GM12878 (cell line): ENCODE measurements around the gene MSL2. TPM values are rescaled to one million over a fixed set of nuclear protein-coding genes. Genes with fewer than 3 reads are reported as not detected.

Experiments
- ATAC-seq: fragments of 200-7000 bp; cut with Tn5 transposase; 3 replicates; pipeline ENCODE4 v1.9.1; 2020; ENCODE audit warnings: mild to moderate bottlenecking, moderate library complexity
- Bru-seq: library from RNA; stranded (reverse); fragments of 400-500 nt; gene quantifications from one replicate; lab custom pipeline; 2021; lab: Mats Ljungman, UMichigan
- BruChase-seq, 2 experiments: library from RNA; stranded (reverse); fragments of 400-500 nt; gene quantifications; one replicate each; lab custom pipeline; 2021; lab: Mats Ljungman, UMichigan
- BruUV-seq: library from RNA; stranded (reverse); fragments of 400-500 nt; replicated peaks from 2 replicates; lab custom pipeline; 2021; lab: Mats Ljungman, UMichigan
- CTCF ChIA-PET: fragments of 300-600 bp; sonication (Branson Sonifier 250); formaldehyde crosslinking; extraction: SDS; loops from one replicate; lab custom pipeline; 2021; ENCODE audit warnings: inconsistent platforms; lab: Yijun Ruan, JAX
- POLR2A ChIA-PET: fragments of 350-600 bp; formaldehyde crosslinking; extraction: SDS; loops from one replicate; lab custom pipeline; 2021; ENCODE audit warnings: inconsistent platforms; lab: Charles Lee
- RAD21 ChIA-PET: fragments of 300-600 bp; sonication (Branson Sonifier 250); formaldehyde crosslinking; loops from one replicate; lab custom pipeline; 2023; ENCODE audit warnings: antibody characterized with exemption; ENCODE audit not compliant: unreplicated experiment; lab: Charles Lee
- SMC1A ChIA-PET: fragments of 300-600 bp; sonication (Branson Sonifier 250); formaldehyde crosslinking; loops from one replicate; lab custom pipeline; 2023; ENCODE audit not compliant: unreplicated experiment, uncharacterized antibody; lab: Charles Lee
- DNase-seq: peaks from one replicate; pipeline ENCODE4 v3.0.0-alpha.2; 2011; ENCODE audit warnings: low read depth, low spot score
- FAIRE-seq: peaks from 3 replicates; lab custom pipeline; 2011; peaks lifted over from hg19 to GRCh38; lab: Jason Lieb, UNC
- H2AFZ ChIP-seq: 2 replicates; pipeline ENCODE4 v1.6.0; 2011; ENCODE audit warnings: low read depth, low read length, control low read depth; ENCODE audit not compliant: control insufficient read depth
- H3K27ac ChIP-seq: 2 replicates; pipeline ENCODE4 v1.5.1; 2011; ENCODE audit warnings: control low read depth; ENCODE audit not compliant: control insufficient read depth, insufficient read depth
- H3K27me3 ChIP-seq, 2 experiments: replicated peaks in 1 of 2; 2 replicates each; pipeline versions ENCODE4 v1.6.0 to v1.6.1; 2011; ENCODE audit warnings: low read length in 1 of 2; ENCODE audit not compliant: control insufficient read depth in 2 of 2, insufficient read depth in 2 of 2
- H3K36me3 ChIP-seq, 2 experiments: 2 replicates each; pipeline ENCODE4 v1.5.1; 2011; ENCODE audit warnings: low read length in 1 of 2; ENCODE audit not compliant: control insufficient read depth in 2 of 2, insufficient read depth in 2 of 2
- H3K4me1 ChIP-seq: 2 replicates; pipeline ENCODE4 v1.6.1; 2011; ENCODE audit warnings: mild to moderate bottlenecking, low read length, moderate library complexity, mixed read lengths; ENCODE audit not compliant: control insufficient read depth, insufficient read depth
- H3K4me2 ChIP-seq: 2 replicates; pipeline ENCODE4 v1.6.0; 2011; ENCODE audit warnings: control low read depth; ENCODE audit not compliant: control insufficient read depth, insufficient read depth
- H3K4me3 ChIP-seq: fragments of 200-600 bp; sonication (generic); 2 replicates; pipeline ENCODE4 v1.5.1; 2016
- H3K79me2 ChIP-seq: 2 replicates; pipeline ENCODE4 v1.6.0; 2011; ENCODE audit warnings: low read length; ENCODE audit not compliant: control insufficient read depth, insufficient read depth
- H3K9ac ChIP-seq: 2 replicates; pipeline ENCODE4 v1.8.0; 2011; ENCODE audit warnings: low read length, control low read depth, mixed read lengths; ENCODE audit not compliant: control insufficient read depth, insufficient read depth
- H3K9me3 ChIP-seq: replicated peaks from 3 replicates; pipeline ENCODE4 v1.5.1; 2011; ENCODE audit warnings: mild to moderate bottlenecking, low read length; ENCODE audit not compliant: control insufficient read depth, insufficient read depth
- H4K20me1 ChIP-seq: 2 replicates; pipeline ENCODE4 v1.6.0; 2011; ENCODE audit not compliant: control insufficient read depth, insufficient read depth
- ASH2L ChIP-seq: fragments of 300-600, 200-600 bp; sonication (generic); IDR thresholded peaks from 2 replicates; pipeline ENCODE4 v1.6.1; 2017; ENCODE audit warnings: low read depth, mild to moderate bottlenecking, borderline replicate concordance
- BMI1 ChIP-seq: fragments of 450-650 bp; IDR thresholded peaks from 2 replicates; pipeline ENCODE4 v1.6.1; 2016; ENCODE audit warnings: mild to moderate bottlenecking, moderate library complexity, borderline replicate concordance
- CHD2 ChIP-seq: IDR thresholded peaks from 2 replicates; pipeline ENCODE4 v1.6.1; 2011; ENCODE audit warnings: low read depth, low read length, improper control_type of control experiment, borderline replicate concordance
- IKZF2 ChIP-seq, 2 experiments: fragments of 450-650 bp; IDR thresholded peaks; 2 replicates each; pipeline ENCODE4 v1.6.1; 2017; ENCODE audit warnings: mild to moderate bottlenecking in 2 of 2, moderate library complexity in 2 of 2
- LARP7 ChIP-seq: fragments of 450-650 bp; IDR thresholded peaks from 2 replicates; pipeline ENCODE4 v1.6.1; 2017; ENCODE audit warnings: mild to moderate bottlenecking
- NFYB ChIP-seq: IDR thresholded peaks from 2 replicates; pipeline ENCODE4 v1.6.1; 2011; ENCODE audit warnings: low read depth, mild to moderate bottlenecking, low read length, improper control_type of control experiment, moderate library complexity; ENCODE audit not compliant: insufficient read depth
- POLR2AphosphoS5 ChIP-seq: IDR thresholded peaks from 2 replicates; pipeline ENCODE4 v1.6.1; 2011; ENCODE audit warnings: mild to moderate bottlenecking, low read length, inconsistent platforms
- WGBS: methylation state at CpG from one replicate; pipeline ENCODE4 v1.1.6; 2016; ENCODE audit warnings: low lambda C conversion rate; ENCODE audit not compliant: insufficient replicate concordance, insufficient coverage; ENCODE audit errors: missing lambda C conversion rate; 5-methylcytosine and 5-hydroxymethylcytosine counted together
- in situ Hi-C: fragments of 300-500 bp; cut with MboI; formaldehyde crosslinking; loops from 9 replicates; pipeline ENCODE4 v1.14.3; 2018; ENCODE audit warnings: mixed read lengths
- intact Hi-C: fragments of 100-400 bp; cut with micrococcal nuclease; formaldehyde crosslinking; loops from one replicate; pipeline ENCODE4 v1.14.2; 2022; ENCODE audit not compliant: unreplicated experiment
- long read RNA-seq, 2 experiments: library from polyadenylated mRNA; unstranded; transcript quantifications; one replicate each; pipeline ENCODE4 v2.0.0, GENCODE V29; 2019 to 2020
- polyA minus RNA-seq, 3 experiments: library from RNA; depleted of rRNA, polyadenylated mRNA; stranded (reverse); fragments of >200 nt; gene quantifications; 2 replicates each; pipeline ENCODE4 v1.2.3, GENCODE V29; 2011
- polyA plus RNA-seq, 11 experiments: library from polyadenylated mRNA; depleted of rRNA in 4 of 11; unstranded in 6 of 11; stranded (reverse) in 5 of 11; fragments of >200 nt; fragmentation: Nextera tagmentation in 4 of 11; fragmentation: Illumina TruSeq in 1 of 11; extraction: Ambion mirVana in 4 of 11; extraction: Trizol in 1 of 11; gene quantifications; 1 replicate in 1 of 11; 2 replicates in 10 of 11; pipeline versions ENCODE4 v1.2.1 to v1.2.3, GENCODE V29; 2011 to 2016; ENCODE audit warnings: inconsistent platforms in 2 of 11, missing spikeins in 2 of 11, low read depth in 1 of 11
- total RNA-seq, 4 experiments: library from RNA; depleted of rRNA in 3 of 4; stranded (reverse); fragments of >200 nt in 3 of 4; fragmentation: Illumina TruSeq in 1 of 4; extraction: Trizol in 1 of 4; gene quantifications; 2 replicates each; pipeline versions ENCODE4 v1.2.1 to v1.2.3, GENCODE V29; 2013 to 2021
- TF ChIP-seq, protein P1 (sequence below): IDR thresholded peaks from 2 replicates; pipeline ENCODE4 v1.6.1; 2012; ENCODE audit warnings: low read length, inconsistent platforms
- TF ChIP-seq, protein P2 (sequence below): fragments of 450-650 bp; formaldehyde crosslinking; IDR thresholded peaks from 2 replicates; pipeline ENCODE4 v1.4.0; 2020; ENCODE audit warnings: mild to moderate bottlenecking, moderate library complexity
- TF ChIP-seq, protein P3 (sequence below): IDR thresholded peaks from 2 replicates; pipeline ENCODE4 v1.6.1; 2012; ENCODE audit warnings: low read depth, low read length, improper control_type of control experiment

Gene MSL2, protein sequence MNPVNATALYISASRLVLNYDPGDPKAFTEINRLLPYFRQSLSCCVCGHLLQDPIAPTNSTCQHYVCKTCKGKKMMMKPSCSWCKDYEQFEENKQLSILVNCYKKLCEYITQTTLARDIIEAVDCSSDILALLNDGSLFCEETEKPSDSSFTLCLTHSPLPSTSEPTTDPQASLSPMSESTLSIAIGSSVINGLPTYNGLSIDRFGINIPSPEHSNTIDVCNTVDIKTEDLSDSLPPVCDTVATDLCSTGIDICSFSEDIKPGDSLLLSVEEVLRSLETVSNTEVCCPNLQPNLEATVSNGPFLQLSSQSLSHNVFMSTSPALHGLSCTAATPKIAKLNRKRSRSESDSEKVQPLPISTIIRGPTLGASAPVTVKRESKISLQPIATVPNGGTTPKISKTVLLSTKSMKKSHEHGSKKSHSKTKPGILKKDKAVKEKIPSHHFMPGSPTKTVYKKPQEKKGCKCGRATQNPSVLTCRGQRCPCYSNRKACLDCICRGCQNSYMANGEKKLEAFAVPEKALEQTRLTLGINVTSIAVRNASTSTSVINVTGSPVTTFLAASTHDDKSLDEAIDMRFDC
- total RNA-seq (2013; cell fraction: nucleolus; rRNA removed), result 68.7 and 77.6 TPM in 2 replicates
- 10.3 and 11.6 TPM in 2 replicates for total RNA-seq (2014; rRNA removed)
- 17.5 and 17.9 TPM in 2 replicates for total RNA-seq (2014; rRNA removed; fragmentation: Illumina TruSeq; extraction: Trizol)
- 30.7 and 31.7 TPM in 2 replicates for total RNA-seq (2021)
- polyA plus RNA-seq (2011; ENCODE audit: low read depth), result 11.6 TPM
- polyA plus RNA-seq (2011; rRNA removed), result 26.9 and 29.8 TPM in 2 replicates
- polyA plus RNA-seq (2011; cell fraction: cytosol; rRNA removed), result 10.6 and 19.8 TPM in 2 replicates
- 12.1 and 14.3 TPM in 2 replicates for polyA plus RNA-seq (2011; cell fraction: nucleus; rRNA removed)
- 16.7 and 16.9 TPM in 2 replicates for polyA plus RNA-seq (2012)
- 21.5 and 32.2 TPM in 2 replicates for polyA plus RNA-seq (2014; fragmentation: Illumina TruSeq; extraction: Trizol)
- polyA plus RNA-seq (2014; fragmentation: Nextera tagmentation; extraction: Ambion mirVana), result 1 to 10 TPM; 3.5 TPM
- polyA plus RNA-seq (2014; rRNA removed), result 10.7 and 10.9 TPM in 2 replicates
- 1 to 10 TPM; 4.9 to 8.3 TPM for polyA plus RNA-seq (2016; fragmentation: Nextera tagmentation; extraction: Ambion mirVana)
- 24.4 and 39.5 TPM in 2 replicates for polyA minus RNA-seq (2011; rRNA and poly(A)+ RNA removed)
- 9.9 and 10.8 TPM in 2 replicates for polyA minus RNA-seq (2011; cell fraction: cytosol; rRNA and poly(A)+ RNA removed)
- polyA minus RNA-seq (2011; cell fraction: nucleus; rRNA and poly(A)+ RNA removed), result 13.2 and 22.3 TPM in 2 replicates
- Bru-seq, nascent RNA, result percentile 95 among the genes with signal in this experiment
- percentile 94 among the genes with signal in this experiment for BruChase-seq, experiment 1, labeled RNA remaining after a 6-hour chase
- BruChase-seq, experiment 2, labeled RNA remaining after a 2-hour chase, result percentile 95 among the genes with signal in this experiment
- long read RNA-seq, experiment 1, partial matches to known transcripts, result 0 of 2 reads
- long read RNA-seq, experiment 1, other reads (novel, unspliced or antisense), result 2 of 2 reads
- long read RNA-seq, experiment 2, partial matches to known transcripts, result 0 of 7 reads
- long read RNA-seq, experiment 2, other reads (novel, unspliced or antisense), result 7 of 7 reads

DNA sequence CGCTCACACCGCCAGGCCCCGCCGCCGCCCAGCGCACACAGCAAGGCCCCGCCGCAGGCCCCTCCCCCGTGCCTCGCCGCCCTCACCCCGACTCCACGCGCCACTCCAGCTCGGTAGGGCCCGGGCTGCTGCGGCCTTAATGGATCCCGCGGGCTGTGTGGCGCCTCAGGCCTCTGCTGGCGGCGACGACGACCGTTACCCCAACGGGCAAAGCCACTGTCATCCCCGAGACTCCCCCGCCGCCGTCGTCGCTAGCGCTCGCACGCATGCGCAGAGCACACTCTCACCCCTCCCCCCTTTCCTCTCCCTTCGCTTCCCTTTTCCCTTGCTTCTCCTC, at the start of gene MSL2:
MSL2 (minus strand) TSS at position 272 of the 337 bp plus-strand sequence. CDS start 1,222 bp downstream, outside the sequence.
- H3K4me1 ChIP-seq, result peaks cover 9% of the 10 kb centered on the region
- intact Hi-C loops (loop anchor here (1.0 to 10.0 kb wide), 5 partner anchors 54 to 819 kb away; partner anchors contain the start of genes PCCB and STAG1), in situ Hi-C loops (loop anchor here (5.0 kb wide), 1 partner anchor 51 kb away; no protein-coding TSS in a partner anchor)
- peak within 1 kb of the TSS; percentile 98 for H2AFZ ChIP-seq
- RAD21 ChIA-PET, result interaction anchor here (0.6 to 5.3 kb wide), 7 partner anchors 24 to 666 kb away, joined by 3 to 53 read pairs (median 3); partner anchors contain the start of genes NCK1, PCCB and STAG1
- H3K9me3 ChIP-seq, result peaks cover 2% of the 10 kb centered on the region; the same call in 2 of the 3 replicates
- BruUV-seq, result no TSS peak
- peaks cover 58% of the 10 kb centered on the region for H3K79me2 ChIP-seq
- H3K4me2 ChIP-seq, result peak within 1 kb of the TSS; percentile 94
- H3K4me3 ChIP-seq, result peak within 1 kb of the TSS; percentile 83
- POLR2A ChIA-PET, result interaction anchor here (0.6 to 2.3 kb wide), 11 partner anchors 8 to 1129 kb away, joined by 3 to 14 read pairs (median 3); partner anchors contain the start of genes PCCB and STAG1
- no peak for DNase-seq
- peaks cover 15% of the 10 kb centered on the region; the same call in 1 of the 2 replicates for H4K20me1 ChIP-seq
- SMC1A ChIA-PET, result interaction anchor here (0.6 to 3.4 kb wide), 8 partner anchors 9 to 666 kb away, joined by 3 to 24 read pairs (median 6); partner anchors contain the start of genes NCK1 and PCCB
- H3K9ac ChIP-seq, result peak within 1 kb of the TSS; percentile 99
- no peak for ATAC-seq
- no peak for FAIRE-seq
- H3K27ac ChIP-seq, result peak within 1 kb of the TSS; percentile 99
- CTCF ChIA-PET, result interaction anchor here (0.7 to 2.4 kb wide), 4 partner anchors 55 to 713 kb away, joined by 3 to 20 read pairs (median 6); partner anchors contain the start of genes PCCB and STAG1
- H3K27me3 ChIP-seq, result no peaks in the 10 kb centered on the region
- H3K36me3 ChIP-seq, result no peaks in the 10 kb centered on the region
- 2% methylated on average over 16 of the region's 37 CpGs for WGBS
- TF ChIP-seq IKZF2 (IDR thresholded peaks at IDR 0.05), result peak; percentile 99; a peak in 3 of 4 replicates
- TF ChIP-seq, protein P1, sequence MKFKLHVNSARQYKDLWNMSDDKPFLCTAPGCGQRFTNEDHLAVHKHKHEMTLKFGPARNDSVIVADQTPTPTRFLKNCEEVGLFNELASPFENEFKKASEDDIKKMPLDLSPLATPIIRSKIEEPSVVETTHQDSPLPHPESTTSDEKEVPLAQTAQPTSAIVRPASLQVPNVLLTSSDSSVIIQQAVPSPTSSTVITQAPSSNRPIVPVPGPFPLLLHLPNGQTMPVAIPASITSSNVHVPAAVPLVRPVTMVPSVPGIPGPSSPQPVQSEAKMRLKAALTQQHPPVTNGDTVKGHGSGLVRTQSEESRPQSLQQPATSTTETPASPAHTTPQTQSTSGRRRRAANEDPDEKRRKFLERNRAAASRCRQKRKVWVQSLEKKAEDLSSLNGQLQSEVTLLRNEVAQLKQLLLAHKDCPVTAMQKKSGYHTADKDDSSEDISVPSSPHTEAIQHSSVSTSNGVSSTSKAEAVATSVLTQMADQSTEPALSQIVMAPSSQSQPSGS, result no peak
- TF ChIP-seq, protein P2, sequence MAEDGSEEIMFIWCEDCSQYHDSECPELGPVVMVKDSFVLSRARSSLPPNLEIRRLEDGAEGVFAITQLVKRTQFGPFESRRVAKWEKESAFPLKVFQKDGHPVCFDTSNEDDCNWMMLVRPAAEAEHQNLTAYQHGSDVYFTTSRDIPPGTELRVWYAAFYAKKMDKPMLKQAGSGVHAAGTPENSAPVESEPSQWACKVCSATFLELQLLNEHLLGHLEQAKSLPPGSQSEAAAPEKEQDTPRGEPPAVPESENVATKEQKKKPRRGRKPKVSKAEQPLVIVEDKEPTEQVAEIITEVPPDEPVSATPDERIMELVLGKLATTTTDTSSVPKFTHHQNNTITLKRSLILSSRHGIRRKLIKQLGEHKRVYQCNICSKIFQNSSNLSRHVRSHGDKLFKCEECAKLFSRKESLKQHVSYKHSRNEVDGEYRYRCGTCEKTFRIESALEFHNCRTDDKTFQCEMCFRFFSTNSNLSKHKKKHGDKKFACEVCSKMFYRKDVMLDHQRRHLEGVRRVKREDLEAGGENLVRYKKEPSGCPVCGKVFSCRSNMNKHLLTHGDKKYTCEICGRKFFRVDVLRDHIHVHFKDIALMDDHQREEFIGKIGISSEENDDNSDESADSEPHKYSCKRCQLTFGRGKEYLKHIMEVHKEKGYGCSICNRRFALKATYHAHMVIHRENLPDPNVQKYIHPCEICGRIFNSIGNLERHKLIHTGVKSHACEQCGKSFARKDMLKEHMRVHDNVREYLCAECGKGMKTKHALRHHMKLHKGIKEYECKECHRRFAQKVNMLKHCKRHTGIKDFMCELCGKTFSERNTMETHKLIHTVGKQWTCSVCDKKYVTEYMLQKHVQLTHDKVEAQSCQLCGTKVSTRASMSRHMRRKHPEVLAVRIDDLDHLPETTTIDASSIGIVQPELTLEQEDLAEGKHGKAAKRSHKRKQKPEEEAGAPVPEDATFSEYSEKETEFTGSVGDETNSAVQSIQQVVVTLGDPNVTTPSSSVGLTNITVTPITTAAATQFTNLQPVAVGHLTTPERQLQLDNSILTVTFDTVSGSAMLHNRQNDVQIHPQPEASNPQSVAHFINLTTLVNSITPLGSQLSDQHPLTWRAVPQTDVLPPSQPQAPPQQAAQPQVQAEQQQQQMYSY (CRISPR knock-in tag), result no peak
- peak; percentile 55; the same call in 1 of the 2 replicates for TF ChIP-seq ASH2L
- no peak; the same call in none of the 2 replicates for TF ChIP-seq LARP7
- TF ChIP-seq CHD2, result peak; percentile 79
- peak; percentile 81 for TF ChIP-seq POLR2AphosphoS5
- TF ChIP-seq, protein P3, sequence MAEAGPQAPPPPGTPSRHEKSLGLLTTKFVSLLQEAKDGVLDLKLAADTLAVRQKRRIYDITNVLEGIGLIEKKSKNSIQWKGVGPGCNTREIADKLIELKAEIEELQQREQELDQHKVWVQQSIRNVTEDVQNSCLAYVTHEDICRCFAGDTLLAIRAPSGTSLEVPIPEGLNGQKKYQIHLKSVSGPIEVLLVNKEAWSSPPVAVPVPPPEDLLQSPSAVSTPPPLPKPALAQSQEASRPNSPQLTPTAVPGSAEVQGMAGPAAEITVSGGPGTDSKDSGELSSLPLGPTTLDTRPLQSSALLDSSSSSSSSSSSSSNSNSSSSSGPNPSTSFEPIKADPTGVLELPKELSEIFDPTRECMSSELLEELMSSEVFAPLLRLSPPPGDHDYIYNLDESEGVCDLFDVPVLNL, result no peak
- TF ChIP-seq BMI1, result no peak
- TF ChIP-seq NFYB, result no peak
